Effector memory CD4-positive, alpha-beta T cell (primary cell): Measurements from ENCODE around the gene PDE11A.
"Not testable (repeated sequence)": the region's sequence is repeated elsewhere in the genome, so short reads cannot be mapped to it uniquely, and the experiment has no call there.

Source experiments
- DNase-seq, 3 donors: peaks; one replicate each; pipeline ENCODE4 v3.0.0-alpha.2; 2020
- H3K27ac ChIP-seq: 2 replicates; pipeline ENCODE4 v1.7.0; 2013; ENCODE audit warnings: mild to moderate bottlenecking, low read length, moderate library complexity; ENCODE audit not compliant: insufficient read depth, poor library complexity, severe bottlenecking
- H3K27me3 ChIP-seq: replicated peaks from 2 replicates; pipeline ENCODE4 v1.7.0; 2013; ENCODE audit warnings: mild to moderate bottlenecking, low read length; ENCODE audit not compliant: insufficient read depth, control insufficient read depth, poor library complexity, severe bottlenecking
- H3K36me3 ChIP-seq: 2 replicates; pipeline ENCODE4 v1.7.0; 2013; ENCODE audit warnings: mild to moderate bottlenecking, low read length, moderate library complexity; ENCODE audit not compliant: control insufficient read depth, insufficient read depth
- H3K4me1 ChIP-seq: 2 replicates; pipeline ENCODE4 v1.7.0; 2013; ENCODE audit warnings: low read length, mild to moderate bottlenecking; ENCODE audit not compliant: control insufficient read depth, insufficient read depth, poor library complexity, severe bottlenecking
- H3K4me3 ChIP-seq: 2 replicates; pipeline ENCODE4 v1.7.0; 2013; ENCODE audit warnings: low read length, low read depth, mild to moderate bottlenecking; ENCODE audit not compliant: insufficient read depth, poor library complexity, severe bottlenecking
- H3K9me3 ChIP-seq: 2 replicates; pipeline ENCODE4 v1.7.0; 2013; ENCODE audit warnings: mild to moderate bottlenecking, low read length, moderate library complexity; ENCODE audit not compliant: control insufficient read depth

PDE11A gene

GRCh38 chr2:177989029-177989885, 83.3 kb downstream of the PDE11A start:
- H3K4me3 ChIP-seq: no peak overlapping the region
- no peak overlapping the region for H3K27ac ChIP-seq
- no peaks in the 10 kb centered on the region for H3K4me1 ChIP-seq
- H3K27me3 ChIP-seq: no peaks in the 10 kb centered on the region
- no peaks in the 10 kb centered on the region for H3K9me3 ChIP-seq
- no peak for DNase-seq
- H3K36me3 ChIP-seq: no peaks in the 10 kb centered on the region

- Histone ChIP-seq H3K4me1 (no peaks in the 10 kb centered on the region), H3K27me3 (no peaks in the 10 kb centered on the region), H3K27ac (no peak overlapping the region), H3K4me3 (no peak overlapping the region), H3K9me3 (no peaks in the 10 kb centered on the region), H3K36me3 (no peaks in the 10 kb centered on the region)
- DNase-seq: no peak
These were observed 87.8 kb downstream of the PDE11A start for GRCh38 chr2:177984749-177985148.

- Histone ChIP-seq H3K4me3 (no peak overlapping the region), H3K27ac (no peak overlapping the region), H3K27me3 (no peaks in the 10 kb centered on the region), H3K4me1 (no peaks in the 10 kb centered on the region), H3K36me3 (no peaks in the 10 kb centered on the region), H3K9me3 (no peaks in the 10 kb centered on the region)
- DNase-seq: no peak
These were observed 89.3 kb downstream of the PDE11A start for GRCh38 chr2:177983183-177983788.

GRCh38 chr2:177972782-177973181, 99.8 kb downstream of the PDE11A start:
- no peaks in the 10 kb centered on the region for H3K36me3 ChIP-seq
- DNase-seq: no peak
- no peaks in the 10 kb centered on the region for H3K27me3 ChIP-seq
- H3K4me1 ChIP-seq: no peaks in the 10 kb centered on the region
- H3K9me3 ChIP-seq: no peaks in the 10 kb centered on the region
- no peak overlapping the region for H3K27ac ChIP-seq
- H3K4me3 ChIP-seq: no peak overlapping the region

GRCh38 chr2:177972123-177972522, 100.5 kb downstream of the PDE11A start:
- H3K27me3 ChIP-seq: no peaks in the 10 kb centered on the region
- H3K4me1 ChIP-seq: no peaks in the 10 kb centered on the region
- H3K36me3 ChIP-seq: no peaks in the 10 kb centered on the region
- no peak overlapping the region for H3K4me3 ChIP-seq
- DNase-seq: no peak
- no peak overlapping the region for H3K27ac ChIP-seq
- H3K9me3 ChIP-seq: no peaks in the 10 kb centered on the region

GRCh38 chr2:177970670-177971454, 101.7 kb downstream of the PDE11A start:
- H3K27me3 ChIP-seq: no peaks in the 10 kb centered on the region
- no peaks in the 10 kb centered on the region for H3K36me3 ChIP-seq
- no peaks in the 10 kb centered on the region for H3K9me3 ChIP-seq
- no peaks in the 10 kb centered on the region for H3K4me1 ChIP-seq
- H3K4me3 ChIP-seq: no peak overlapping the region
- no peak for DNase-seq
- H3K27ac ChIP-seq: no peak overlapping the region

- no peaks in the 10 kb centered on the region for H3K9me3 ChIP-seq
- H3K4me3 ChIP-seq: no peak overlapping the region
- H3K27me3 ChIP-seq: no peaks in the 10 kb centered on the region
- no peaks in the 10 kb centered on the region for H3K36me3 ChIP-seq
- no peak for DNase-seq
- no peak overlapping the region for H3K27ac ChIP-seq
- H3K4me1 ChIP-seq: no peaks in the 10 kb centered on the region
These were observed 107.7 kb downstream of the PDE11A start for GRCh38 chr2:177964892-177965291.

- H3K36me3 ChIP-seq: no peaks in the 10 kb centered on the region
- no peak overlapping the region for H3K4me3 ChIP-seq
- no peaks in the 10 kb centered on the region for H3K27me3 ChIP-seq
- no peak overlapping the region for H3K27ac ChIP-seq
- no peaks in the 10 kb centered on the region for H3K9me3 ChIP-seq
- H3K4me1 ChIP-seq: no peaks in the 10 kb centered on the region
- no peak for DNase-seq
These were observed 120.4 kb downstream of the PDE11A start for GRCh38 chr2:177952151-177952550.

GRCh38 chr2:177947598-177947997, 125.0 kb downstream of the PDE11A start:
- not testable (repeated sequence) for H3K4me1 ChIP-seq, H3K27ac ChIP-seq, H3K9me3 ChIP-seq, H3K27me3 ChIP-seq, H3K4me3 ChIP-seq, DNase-seq, H3K36me3 ChIP-seq

GRCh38 chr2:177944530-177944929, 128.0 kb downstream of the PDE11A start:
- not testable (repeated sequence) for H3K4me3 ChIP-seq, H3K9me3 ChIP-seq, H3K27me3 ChIP-seq, H3K4me1 ChIP-seq, H3K36me3 ChIP-seq, H3K27ac ChIP-seq, DNase-seq
